ENCODE results near the gene PDE4C.

Gene PDE4C

GRCh38 chr19:18219911-18220631 is 6.2 kb downstream of the PDE4C start:
- H3K27me3 ChIP-seq: peaks cover 70% of the 10 kb centered on the region
- H3K9me3 ChIP-seq: no peaks in the 10 kb centered on the region
- H3K27ac ChIP-seq: no peak overlapping the region
- no peaks in the 10 kb centered on the region for H3K36me3 ChIP-seq
- H3K4me3 ChIP-seq (ENCODE audit: low read depth in 1 of 2, low read length in 1 of 2): no peak overlapping the region
- peaks cover 11 to 14% of the 10 kb centered on the region in 2 experiments for H3K4me1 ChIP-seq (ENCODE audit: control insufficient read depth in 1 of 2, insufficient read depth in 1 of 2, low read depth in 1 of 2, low read length in 1 of 2)
- no peak for TF ChIP-seq CTCF (IDR thresholded peaks at IDR 0.05)

- no peaks in the 10 kb centered on the region for H3K4me1 ChIP-seq (ENCODE audit: control insufficient read depth in 1 of 2, insufficient read depth in 1 of 2, low read depth in 1 of 2, low read length in 1 of 2)
- no peaks in the 10 kb centered on the region for H3K9me3 ChIP-seq
- H3K27ac ChIP-seq: no peak overlapping the region
- TF ChIP-seq CTCF (IDR thresholded peaks at IDR 0.05): no peak
- peaks cover 55% of the 10 kb centered on the region for H3K27me3 ChIP-seq
- H3K4me3 ChIP-seq (ENCODE audit: low read depth in 1 of 2, low read length in 1 of 2): no peak overlapping the region
- H3K36me3 ChIP-seq: no peaks in the 10 kb centered on the region
These were observed 7.6 kb downstream of the PDE4C start for GRCh38 chr19:18218600-18218999.

- no peaks in the 10 kb centered on the region for H3K4me1 ChIP-seq (ENCODE audit: control insufficient read depth in 1 of 2, insufficient read depth in 1 of 2, low read depth in 1 of 2, low read length in 1 of 2)
- no peaks in the 10 kb centered on the region for H3K9me3 ChIP-seq
- no peak overlapping the region for H3K27ac ChIP-seq
- no peak for TF ChIP-seq CTCF (IDR thresholded peaks at IDR 0.05)
- peaks cover 51% of the 10 kb centered on the region for H3K27me3 ChIP-seq
- H3K4me3 ChIP-seq (ENCODE audit: low read depth in 1 of 2, low read length in 1 of 2): no peak overlapping the region
- H3K36me3 ChIP-seq: no peaks in the 10 kb centered on the region
These were observed 8.1 kb downstream of the PDE4C start for GRCh38 chr19:18218159-18218558.

- Histone ChIP-seq H3K9me3 (no peaks in the 10 kb centered on the region), H3K27me3 (peaks cover 38% of the 10 kb centered on the region), H3K4me3 (ENCODE audit: low read depth in 1 of 2, low read length in 1 of 2) (no peak overlapping the region), H3K27ac (no peak overlapping the region), H3K4me1 (ENCODE audit: control insufficient read depth in 1 of 2, insufficient read depth in 1 of 2, low read depth in 1 of 2, low read length in 1 of 2) (no peaks in the 10 kb centered on the region), H3K36me3 (no peaks in the 10 kb centered on the region)
- TF ChIP-seq CTCF (IDR thresholded peaks at IDR 0.05): no peak
These were observed 9.4 kb downstream of the PDE4C start for GRCh38 chr19:18216789-18217188.

GRCh38 chr19:18214779-18215433 is 11.3 kb downstream of the PDE4C start:
- TF ChIP-seq CTCF (IDR thresholded peaks at IDR 0.05): no peak
- Histone ChIP-seq H3K9me3 (no peaks in the 10 kb centered on the region), H3K4me1 (ENCODE audit: control insufficient read depth in 1 of 2, insufficient read depth in 1 of 2, low read depth in 1 of 2, low read length in 1 of 2) (no peaks in the 10 kb centered on the region), H3K27me3 (peaks cover 38% of the 10 kb centered on the region), H3K4me3 (ENCODE audit: low read depth in 1 of 2, low read length in 1 of 2) (no peak overlapping the region), H3K27ac (no peak overlapping the region), H3K36me3 (no peaks in the 10 kb centered on the region)
